Stimulated activated CD8-positive, alpha-beta memory T cell treated with anti-CD3 and anti-CD28 coated beads, Interleukin-7, amount 100 ng/mL, for 24 hours (primary cell): ENCODE data around the gene STAG2.
"Not testable (repeated sequence)": the region's sequence is repeated elsewhere in the genome, so short reads cannot be mapped to it uniquely, and the experiment has no call there.

Source experiments
- DNase-seq: peaks from one replicate; pipeline ENCODE4 v3.0.0-alpha.2; 2020; ENCODE audit warnings: low read depth

STAG2 gene

GRCh38 chrX:124035657-124036056 is 74.2 kb downstream of the STAG2 start:
- DNase-seq, result no peak

DNA sequence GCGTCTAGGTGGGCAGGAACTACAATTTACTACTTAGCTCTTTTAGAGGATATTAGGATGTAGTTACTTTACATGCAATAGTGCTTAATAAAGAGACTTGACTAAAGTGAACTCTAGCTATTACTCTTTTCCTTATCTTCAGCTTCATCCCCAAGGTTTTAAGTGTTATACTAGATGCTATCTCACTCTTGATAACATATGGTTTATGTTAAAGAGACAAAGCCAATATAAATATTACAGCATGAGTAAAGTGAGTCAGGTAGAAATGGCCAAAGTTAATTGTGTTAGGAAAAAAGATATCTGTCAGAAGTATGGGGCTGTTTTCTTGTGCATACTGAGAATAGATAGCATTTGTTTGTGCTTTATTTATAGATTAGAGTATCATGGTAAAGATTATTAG is 80.5 kb downstream of the STAG2 start:
- no peak for DNase-seq

- DNase-seq, result no peak
Observed at GRCh38 chrX:124045109-124045508, 83.6 kb downstream of the STAG2 start.

GRCh38 chrX:124084417-124084816 is 122.9 kb downstream of the STAG2 start:
- DNase-seq, result not testable (repeated sequence)

- no peak for DNase-seq
Observed at GRCh38 chrX:124085063-124085462, 123.6 kb downstream of the STAG2 start.

- no peak for DNase-seq
Observed at GRCh38 chrX:124086411-124086810, 124.9 kb downstream of the STAG2 start.

GRCh38 chrX:124087000-124087746 is 125.7 kb downstream of the STAG2 start:
- no peak for DNase-seq

- DNase-seq, result no peak
Observed at GRCh38 chrX:124093222-124093621, 131.7 kb downstream of the STAG2 start.

DNA sequence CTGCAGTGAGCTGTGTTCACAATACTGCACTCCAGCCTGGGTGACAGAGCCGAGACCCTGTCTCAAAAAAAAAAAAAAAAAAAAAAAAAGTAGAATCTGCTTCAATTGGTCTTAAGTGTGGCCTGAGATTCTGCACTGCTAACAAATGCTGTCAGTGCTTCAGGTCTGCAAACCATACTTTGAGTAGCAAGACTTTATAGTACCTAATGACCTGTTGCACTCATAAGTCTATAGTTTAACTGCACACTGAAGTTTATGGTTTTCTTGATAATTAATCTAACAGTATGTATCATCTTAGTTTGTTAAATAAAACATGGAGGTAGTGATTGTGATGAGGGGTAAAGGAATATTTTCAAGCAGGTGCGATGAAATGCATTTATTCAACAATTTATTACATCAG is 135.6 kb downstream of the STAG2 start:
- no peak for DNase-seq

DNA sequence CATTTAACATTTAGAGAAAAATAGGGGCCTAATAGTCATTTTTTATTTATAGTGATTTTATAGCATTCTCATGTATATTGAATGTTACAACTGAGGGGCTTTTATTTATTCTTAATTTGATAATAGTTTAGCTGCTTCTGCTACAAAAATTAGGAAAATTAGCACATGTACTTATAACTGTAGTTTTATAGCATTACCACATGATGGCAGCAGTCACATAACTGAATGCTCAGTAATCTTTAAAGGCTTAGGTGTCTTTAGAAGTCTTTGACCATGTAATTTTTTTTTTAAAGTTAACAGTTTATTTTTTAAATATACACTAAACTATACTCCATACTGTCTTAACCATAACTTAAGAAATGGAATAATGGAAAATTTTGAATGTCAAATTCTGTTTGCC is 136.6 kb downstream of the STAG2 start:
- DNase-seq, result no peak

GRCh38 chrX:124103966-124104365 is 142.5 kb downstream of the STAG2 start:
- DNase-seq, result no peak

DNA sequence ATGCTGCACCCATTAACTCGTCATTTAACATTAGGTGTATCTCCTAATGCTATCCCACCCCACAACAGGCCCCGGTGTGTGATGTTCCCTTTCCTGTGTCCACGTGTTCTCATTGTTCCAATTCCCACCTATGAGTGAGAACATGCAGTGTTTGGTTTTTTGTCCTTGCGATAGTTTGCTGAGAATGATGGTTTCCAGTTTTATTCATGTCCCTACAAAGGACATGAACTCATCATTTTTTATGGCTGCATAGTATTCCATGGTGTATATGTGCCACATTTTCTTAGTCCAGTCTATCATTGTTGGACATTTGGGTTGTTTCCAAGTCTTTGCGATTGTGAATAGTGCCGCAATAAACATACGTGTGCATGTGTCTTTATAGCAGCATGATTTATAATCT is 143.0 kb downstream of the STAG2 start:
- not testable (repeated sequence) for DNase-seq

DNA sequence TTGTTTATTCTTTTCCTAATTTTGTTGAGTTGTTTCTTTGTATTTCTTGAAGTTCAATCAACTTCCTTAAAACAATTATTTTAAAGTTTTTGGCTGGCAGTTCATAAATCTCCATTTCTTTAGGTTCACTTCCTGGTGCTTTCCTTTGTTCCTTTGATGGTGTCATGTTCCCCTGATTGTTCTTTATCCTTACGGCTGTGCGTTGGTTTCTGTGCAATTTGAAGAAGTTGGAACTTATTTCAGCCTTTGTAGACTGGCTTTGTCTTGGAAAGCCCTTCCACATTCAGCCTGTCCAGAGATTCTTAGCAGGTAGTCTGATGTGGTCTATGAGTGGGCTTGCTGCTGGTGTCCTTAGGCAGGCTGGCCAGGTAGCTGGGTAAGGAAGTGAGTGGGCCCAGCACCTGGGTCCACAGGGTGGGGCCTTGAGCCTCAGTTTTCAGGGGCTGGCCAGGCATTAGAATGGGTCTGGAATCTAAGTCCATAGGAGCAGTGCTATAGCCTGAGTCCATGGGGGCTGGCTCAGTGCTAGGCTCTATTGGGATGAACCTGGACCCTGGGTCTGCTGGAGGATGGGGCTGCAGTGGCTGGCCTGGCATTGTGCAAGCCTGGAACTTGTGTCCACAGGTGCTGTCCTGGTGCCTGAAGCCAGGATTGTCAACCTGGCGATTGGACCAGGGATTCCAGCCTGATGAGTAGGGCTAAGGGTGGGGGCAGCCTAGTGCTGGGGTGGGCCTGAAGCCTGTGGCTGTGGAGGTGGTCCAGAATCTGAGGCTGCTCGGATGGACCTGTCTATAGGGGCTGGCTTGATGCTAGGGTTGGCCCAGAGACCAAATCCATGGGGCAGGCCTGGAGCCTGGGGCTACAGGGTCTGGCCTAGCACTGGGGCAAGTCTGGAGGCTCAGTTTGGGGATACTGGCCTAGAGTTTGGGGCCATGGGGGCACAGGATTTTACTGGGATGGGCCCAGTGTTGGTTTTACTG is 152.4 kb downstream of the STAG2 start:
- DNase-seq, result no peak

DNA sequence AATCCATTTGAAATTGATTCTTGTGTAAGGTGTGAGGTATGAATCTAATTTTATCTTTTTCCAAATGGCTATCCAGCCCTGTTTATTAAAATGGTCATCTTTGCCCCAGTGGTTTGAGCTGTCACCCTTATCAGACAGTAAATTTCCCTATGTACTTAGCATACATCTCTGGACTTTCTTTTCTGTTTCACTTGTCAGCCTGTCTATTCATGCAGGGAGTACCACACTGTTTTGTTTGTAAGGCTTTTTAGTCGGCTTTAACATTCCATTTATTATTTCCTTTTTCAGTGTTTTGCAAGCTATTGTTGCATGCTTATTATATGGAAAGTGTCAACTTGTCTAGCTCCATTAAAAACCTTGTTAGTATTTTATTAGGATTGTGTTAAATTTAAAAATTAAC is 155.8 kb downstream of the STAG2 start:
- DNase-seq, result no peak

DNA sequence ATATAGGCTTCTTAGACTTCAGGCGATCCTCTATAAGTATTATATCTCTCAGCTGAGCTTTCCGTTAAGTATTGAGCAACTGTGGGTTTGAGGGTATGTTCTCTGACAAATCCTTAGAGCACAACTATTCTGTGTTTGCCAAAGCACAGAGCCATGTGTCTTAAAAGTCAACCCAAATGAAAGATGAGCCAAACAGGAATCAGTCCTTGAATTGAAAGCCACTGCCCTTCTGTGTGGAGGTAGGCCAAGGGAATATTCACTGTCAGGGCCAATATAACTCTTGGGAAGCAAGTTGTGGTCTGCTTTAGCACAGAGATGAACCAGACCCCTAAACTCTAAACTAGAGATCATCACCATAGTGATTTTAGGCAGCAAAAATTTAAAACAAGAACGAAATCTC is 164.0 kb downstream of the STAG2 start:
- no peak for DNase-seq

DNA sequence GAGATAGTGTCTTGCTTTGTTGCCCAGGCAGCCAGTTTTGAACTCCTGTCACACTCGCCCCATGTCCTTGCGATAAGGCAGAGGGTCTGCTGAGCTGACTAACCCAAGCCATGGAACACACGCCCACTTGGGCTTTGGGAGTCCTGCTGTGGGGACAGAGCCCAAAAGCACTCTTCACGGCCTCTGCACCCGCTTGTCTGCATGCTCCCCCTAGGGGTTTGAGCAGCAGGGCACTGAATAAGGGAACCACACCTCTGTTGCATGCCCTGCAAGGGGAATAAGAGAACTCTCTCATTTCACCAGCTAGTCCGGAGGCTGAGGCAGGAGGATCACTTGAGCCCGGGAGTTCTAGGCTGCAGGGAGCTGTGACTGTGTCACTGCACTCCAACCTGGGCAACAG is 166.0 kb downstream of the STAG2 start:
- no peak for DNase-seq

GRCh38 chrX:124132437-124132836 is 170.9 kb downstream of the STAG2 start:
- not testable (repeated sequence) for DNase-seq

DNA sequence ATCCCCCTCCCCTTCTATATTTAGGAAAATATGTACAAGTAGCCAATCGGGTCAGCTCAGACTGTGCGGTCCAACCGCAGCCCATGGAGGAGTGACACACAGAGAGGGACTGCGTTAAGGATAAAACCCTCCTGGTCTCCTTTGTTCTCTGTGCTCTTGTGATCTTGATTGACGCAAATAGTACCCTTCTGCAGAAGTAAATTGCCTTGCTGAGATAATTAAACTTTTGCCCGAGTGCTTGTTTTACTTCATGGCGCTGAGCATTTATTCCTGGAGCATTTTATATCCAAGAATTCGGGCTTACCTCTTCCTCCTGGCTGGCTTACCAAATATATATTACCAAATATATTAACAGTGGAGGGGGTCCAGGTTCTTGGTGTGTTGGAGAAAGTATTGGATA is 184.2 kb downstream of the STAG2 start:
- DNase-seq, result no peak

DNA sequence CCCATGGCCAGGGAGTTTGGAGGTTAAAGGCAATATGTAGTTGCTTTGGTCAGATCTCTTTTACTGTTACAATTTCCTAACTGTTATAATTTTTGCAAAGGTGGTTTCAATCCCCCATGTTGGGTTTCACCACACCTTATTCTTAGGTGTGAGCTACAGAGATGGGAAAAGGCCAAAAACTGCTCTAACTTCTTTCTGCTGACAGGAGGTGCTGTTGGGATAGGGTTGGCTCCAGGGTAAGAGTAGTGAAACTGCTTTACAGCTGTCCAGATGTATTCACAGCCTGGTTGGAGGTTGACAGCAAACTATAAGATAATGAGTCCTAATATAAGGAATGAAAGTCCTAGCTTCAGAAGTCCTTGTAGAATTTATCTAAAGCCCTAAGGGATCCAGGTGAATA is 189.7 kb downstream of the STAG2 start:
- DNase-seq, result no peak
